Cardiac septum (tissue), 1 donor: Measurements from ENCODE around the gene SBK2. TPM values are rescaled to one million over a fixed set of nuclear protein-coding genes. Genes with fewer than 3 reads are reported as not detected.
A peak's percentile ranks its signal among the peaks of the same experiment; 100 is the strongest.

Source experiments
- DNase-seq: peaks from one replicate; pipeline ENCODE4 v3.0.0-alpha.2; 2020; ENCODE audit warnings: low spot score
- intact Hi-C: fragments of 100-400 bp; cut with DNase I; formaldehyde crosslinking; loops from one replicate; pipeline ENCODE4 v1.14.0; 2022
- total RNA-seq: library from RNA; stranded (reverse); fragmentation: NEBNext Ultra II Directional; extraction: Animal tissue kit (Norgen Biotek cat#: 25700); gene quantifications from one replicate; pipeline ENCODE4 v1.2.1, GENCODE V29; 2021
- donor health status: DM: no; HTN: no; CAD: no.

SBK2 gene
- total RNA-seq, 1 donor from 2014 or later, result 2.0 TPM

GRCh38 chr19:55563261-55563690, 26.3 kb upstream of the SBK2 start:
- peak; percentile 88 for DNase-seq
- intact Hi-C loops, result loop anchor here (5.0 kb wide), 1 partner anchor 36 kb away; no protein-coding TSS in a partner anchor

- no peak for DNase-seq
- intact Hi-C loops, result loop anchor here (5.0 kb wide), 1 partner anchor 32 kb away; no protein-coding TSS in a partner anchor
Measured at GRCh38 chr19:55559684-55560083, 22.8 kb upstream of the SBK2 start.

- no peak for DNase-seq
- intact Hi-C loops, result no loop called here
Measured at GRCh38 chr19:55554741-55555152, 17.8 kb upstream of the SBK2 start.

GRCh38 chr19:55554302-55554701, 17.4 kb upstream of the SBK2 start:
- intact Hi-C loops, result no loop called here
- no peak for DNase-seq

- intact Hi-C loops, result no loop called here
- no peak for DNase-seq
Measured at GRCh38 chr19:55553217-55554182, 16.6 kb upstream of the SBK2 start.

GRCh38 chr19:55552620-55553019, 15.7 kb upstream of the SBK2 start:
- intact Hi-C loops, result no loop called here
- no peak for DNase-seq

GRCh38 chr19:55552206-55552605, 15.3 kb upstream of the SBK2 start:
- DNase-seq, result no peak

GRCh38 chr19:55550321-55550650, 13.4 kb upstream of the SBK2 start:
- DNase-seq, result no peak
- intact Hi-C loops, result no loop called here

More at GRCh38 chr19:55552206-55552605, 15.3 kb upstream of the SBK2 start:
- intact Hi-C loops, result no loop called here

- DNase-seq, result no peak
- intact Hi-C loops, result loop anchor here (5.0 kb wide), 1 partner anchor 33 kb away; the partner anchor contains the start of gene ZNF579
Measured at GRCh38 chr19:55549500-55550320, 12.8 kb upstream of the SBK2 start.

- intact Hi-C loops, result loop anchor here (1.0 to 5.0 kb wide), 2 partner anchors 17 to 35 kb away; partner anchors contain the start of gene ZNF579
- DNase-seq, result peak; percentile 90
Measured at GRCh38 chr19:55546822-55547614, 10.1 kb upstream of the SBK2 start.

- intact Hi-C loops, result loop anchor here (1.0 to 5.0 kb wide), 2 partner anchors 18 to 36 kb away; partner anchors contain the start of gene ZNF579
- no peak for DNase-seq
Measured at GRCh38 chr19:55546011-55546410, 9.1 kb upstream of the SBK2 start.

GRCh38 chr19:55545443-55545842, 8.5 kb upstream of the SBK2 start, which contains the start of gene SBK3:
SBK3 (minus strand) TSS chr19:55545543; CDS start chr19:55545543, 0 bp downstream.
- intact Hi-C loops, result loop anchor here (5.0 kb wide), 1 partner anchor 37 kb away; the partner anchor contains the start of gene ZNF579
- DNase-seq, result no peak

GRCh38 chr19:55544776-55545439, 8.0 kb upstream of the SBK2 start:
- DNase-seq, result no peak
- intact Hi-C loops, result loop anchor here (5.0 kb wide), 1 partner anchor 37 kb away; the partner anchor contains the start of gene ZNF579

- intact Hi-C loops, result no loop called here
- no peak for DNase-seq
Measured at GRCh38 chr19:55544014-55544413, 7.1 kb upstream of the SBK2 start.

GRCh38 chr19:55543567-55543966, 6.6 kb upstream of the SBK2 start:
- intact Hi-C loops, result no loop called here

GRCh38 chr19:55542292-55542855, 5.4 kb upstream of the SBK2 start:
- intact Hi-C loops, result no loop called here
- DNase-seq, result no peak

More at GRCh38 chr19:55543567-55543966, 6.6 kb upstream of the SBK2 start:
- DNase-seq, result no peak

GRCh38 chr19:55541091-55541490, 4.2 kb upstream of the SBK2 start:
- intact Hi-C loops, result no loop called here
- DNase-seq, result no peak

- DNase-seq, result no peak
Measured at GRCh38 chr19:55540619-55541018, 3.7 kb upstream of the SBK2 start.

More at GRCh38 chr19:55540619-55541018, 3.7 kb upstream of the SBK2 start:
- intact Hi-C loops, result no loop called here
